ENCODE results near the gene UNC5CL. TPM values are rescaled to one million over a fixed set of nuclear protein-coding genes. Genes with fewer than 3 reads are reported as not detected.

The UNC5CL gene
- total and polyA plus RNA-seq, 11 donors = 0.21 to 1.1 (median 0.50) TPM

DNA sequence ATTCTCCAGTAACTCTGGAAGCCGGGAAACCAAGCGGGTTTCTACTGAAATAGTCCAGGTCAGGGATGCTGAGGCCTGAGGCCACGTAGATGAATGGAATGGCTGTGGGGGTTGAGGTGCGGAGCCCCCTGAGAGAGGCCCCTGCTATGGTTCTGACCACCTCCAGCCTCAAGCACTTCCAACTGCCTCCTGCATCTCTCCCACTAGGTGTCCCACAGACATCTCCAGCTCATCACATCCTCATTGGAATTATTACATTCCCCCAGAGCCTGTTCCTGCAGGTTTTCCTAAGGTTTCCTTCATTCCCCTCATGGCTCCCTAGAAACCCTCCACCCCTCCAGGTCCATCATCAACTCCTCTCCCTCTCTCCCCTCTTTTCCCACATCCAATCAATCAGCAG is 48.7 kb downstream of the UNC5CL start:
- Histone ChIP-seq H3K36me3 (no peaks in the 10 kb centered on the region), H3K9me3 (no peaks in the 10 kb centered on the region), H3K27me3 (no peaks in the 10 kb centered on the region), H3K4me3 (no peak overlapping the region), H3K4me1 (no peaks in the 10 kb centered on the region), H3K27ac (no peak overlapping the region)
- ATAC-seq (no peak), DNase-seq (no peak)
- intact Hi-C loops (cut with DNase I) = no loop called here
- no peak for TF ChIP-seq CTCF (IDR thresholded peaks at IDR 0.05)
- TF ChIP-seq POLR2A (IDR thresholded peaks at IDR 0.05) = no peak
- 89 to 91% (median 91%) methylated on average over 4 of the region's 4 CpGs for whole genome bisulfite sequencing, 4 donors

DNA sequence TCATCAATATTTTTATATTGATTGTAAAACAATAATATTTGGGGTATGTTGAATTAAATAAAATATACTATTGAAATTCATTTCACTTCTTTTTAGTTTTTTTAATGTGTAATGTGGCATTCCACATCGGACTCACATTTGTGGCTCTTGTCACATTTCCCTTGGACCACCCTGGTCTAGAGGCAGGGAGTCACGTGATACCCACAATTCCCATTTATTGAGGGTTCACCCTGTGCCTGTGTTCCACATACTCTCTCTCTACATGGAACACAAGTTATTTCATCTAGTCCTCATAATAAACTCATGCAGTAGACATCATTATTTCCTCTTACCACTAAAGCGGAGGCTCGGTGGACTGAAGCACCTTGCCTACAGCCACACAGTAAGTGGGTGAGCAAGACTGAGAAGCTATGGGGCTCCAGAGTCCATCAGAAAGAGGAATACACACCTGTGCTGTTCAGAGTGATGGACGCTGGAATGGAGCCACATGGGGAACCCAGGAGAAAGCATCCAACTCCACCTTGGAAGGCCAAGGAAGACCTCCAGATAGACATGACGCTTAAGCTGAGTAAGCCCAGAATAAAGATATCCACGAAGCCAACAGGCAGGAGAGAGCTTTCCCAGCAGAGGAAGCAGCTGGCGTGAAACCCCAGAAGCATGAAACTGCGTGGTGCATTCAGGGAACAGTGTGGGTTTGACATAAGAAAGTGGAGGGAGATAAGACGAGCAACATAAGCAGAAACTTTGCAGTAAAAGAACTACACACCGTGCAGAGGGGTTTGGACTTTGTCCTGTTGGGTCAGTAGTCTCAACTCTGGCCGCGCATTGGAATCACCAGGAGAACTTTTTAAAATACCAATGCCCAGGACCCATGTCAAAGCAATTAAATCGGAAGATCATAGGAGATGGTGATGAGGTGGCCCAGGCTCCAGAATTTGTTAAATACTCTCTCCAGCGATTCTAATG is 49.5 kb downstream of the UNC5CL start:
- no peak for DNase-seq
- no peaks in the 10 kb centered on the region for H3K27me3 ChIP-seq
- H3K4me1 ChIP-seq = no peaks in the 10 kb centered on the region
- H3K4me3 ChIP-seq = no peak overlapping the region
- H3K27ac ChIP-seq = no peak overlapping the region
- H3K9me3 ChIP-seq = no peaks in the 10 kb centered on the region
- WGBS, 4 donors = 84 to 88% (median 87%) methylated on average over 15 of the region's 15 CpGs
- no peak for ATAC-seq
- intact Hi-C loops (cut with DNase I) = no loop called here
- TF ChIP-seq POLR2A (IDR thresholded peaks at IDR 0.05) = no peak
- no peak for TF ChIP-seq CTCF (IDR thresholded peaks at IDR 0.05)
- no peaks in the 10 kb centered on the region for H3K36me3 ChIP-seq

- H3K4me1 ChIP-seq = no peaks in the 10 kb centered on the region
- no peaks in the 10 kb centered on the region for H3K9me3 ChIP-seq
- TF ChIP-seq CTCF (IDR thresholded peaks at IDR 0.05) (no peak), POLR2A (IDR thresholded peaks at IDR 0.05) (no peak)
- peaks cover 0 to 2% (median 0%) of the 10 kb centered on the region in 9 donors for H3K27me3 ChIP-seq
- no peak for ATAC-seq
- H3K27ac ChIP-seq = no peak overlapping the region
- no peaks in the 10 kb centered on the region for H3K36me3 ChIP-seq
- no peak for DNase-seq
- H3K4me3 ChIP-seq = no peak overlapping the region
- intact Hi-C loops (cut with DNase I) = no loop called here
Measured at GRCh38 chr6:40988634-40989033, 50.4 kb downstream of the UNC5CL start.

GRCh38 chr6:40986921-40987819 is 51.9 kb downstream of the UNC5CL start:
- no peak for TF ChIP-seq POLR2A (IDR thresholded peaks at IDR 0.05)
- TF ChIP-seq CTCF (IDR thresholded peaks at IDR 0.05) = no peak
- peaks cover 0 to 3% (median 0%) of the 10 kb centered on the region in 12 donors for H3K4me1 ChIP-seq
- ATAC-seq = no peak
- no peaks in the 10 kb centered on the region for H3K9me3 ChIP-seq
- H3K27me3 ChIP-seq = peaks cover 0 to 2% (median 0%) of the 10 kb centered on the region in 9 donors
- DNase-seq = no peak
- H3K27ac ChIP-seq = no peak overlapping the region
- 49 to 80% (median 73%) methylated on average over 8 of the region's 8 CpGs for WGBS, 4 donors
- intact Hi-C loops (cut with DNase I) = no loop called here
- no peaks in the 10 kb centered on the region for H3K36me3 ChIP-seq
- H3K4me3 ChIP-seq = no peak overlapping the region

All from heart left ventricle (tissue), 16 donors.